Measurements from ENCODE around the gene TMCO6.

- TF ChIP-seq POLR2A (IDR thresholded peaks at IDR 0.05), result no peak
- TF ChIP-seq, protein P1, sequence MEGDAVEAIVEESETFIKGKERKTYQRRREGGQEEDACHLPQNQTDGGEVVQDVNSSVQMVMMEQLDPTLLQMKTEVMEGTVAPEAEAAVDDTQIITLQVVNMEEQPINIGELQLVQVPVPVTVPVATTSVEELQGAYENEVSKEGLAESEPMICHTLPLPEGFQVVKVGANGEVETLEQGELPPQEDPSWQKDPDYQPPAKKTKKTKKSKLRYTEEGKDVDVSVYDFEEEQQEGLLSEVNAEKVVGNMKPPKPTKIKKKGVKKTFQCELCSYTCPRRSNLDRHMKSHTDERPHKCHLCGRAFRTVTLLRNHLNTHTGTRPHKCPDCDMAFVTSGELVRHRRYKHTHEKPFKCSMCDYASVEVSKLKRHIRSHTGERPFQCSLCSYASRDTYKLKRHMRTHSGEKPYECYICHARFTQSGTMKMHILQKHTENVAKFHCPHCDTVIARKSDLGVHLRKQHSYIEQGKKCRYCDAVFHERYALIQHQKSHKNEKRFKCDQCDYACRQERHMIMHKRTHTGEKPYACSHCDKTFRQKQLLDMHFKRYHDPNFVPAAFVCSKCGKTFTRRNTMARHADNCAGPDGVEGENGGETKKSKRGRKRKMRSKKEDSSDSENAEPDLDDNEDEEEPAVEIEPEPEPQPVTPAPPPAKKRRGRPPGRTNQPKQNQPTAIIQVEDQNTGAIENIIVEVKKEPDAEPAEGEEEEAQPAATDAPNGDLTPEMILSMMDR (IDR thresholded peaks at IDR 0.05), result no peak
These were observed 10.5 kb upstream of the TMCO6 start for GRCh38 chr5:140628711-140629110.

All from lower leg skin (tissue), 3 donors.